ENCODE measurements around the gene PHACTR1.

The PHACTR1 gene

GRCh38 chr6:12849809-12850198 is 133.2 kb downstream of the PHACTR1 start:
- no peak for TF ChIP-seq CTCF (IDR thresholded peaks at IDR 0.05)
- no peaks in the 10 kb centered on the region for H3K36me3 ChIP-seq (ENCODE audit: control insufficient read depth, insufficient read depth, low read length)

GRCh38 chr6:12851123-12851695 is 134.6 kb downstream of the PHACTR1 start:
- Histone ChIP-seq H3K36me3 (ENCODE audit: control insufficient read depth, insufficient read depth, low read length) (no peaks in the 10 kb centered on the region), H3K9me3 (ENCODE audit: control insufficient read depth, low read length) (no peaks in the 10 kb centered on the region), H3K4me3 (ENCODE audit: low read depth, low read length) (no peak overlapping the region), H3K27ac (no peak overlapping the region), H3K79me2 (no peaks in the 10 kb centered on the region), H3K4me2 (ENCODE audit: low read length) (no peak overlapping the region), H3K9ac (no peak overlapping the region), H2AFZ (no peak overlapping the region), H3K4me1 (no peaks in the 10 kb centered on the region), H3K27me3 (ENCODE audit: control insufficient read depth, insufficient read depth, low read length) (no peaks in the 10 kb centered on the region)
- no peak for TF ChIP-seq CTCF (IDR thresholded peaks at IDR 0.05)

More at GRCh38 chr6:12849809-12850198, 133.2 kb downstream of the PHACTR1 start:
- Histone ChIP-seq H3K4me3 (ENCODE audit: low read depth, low read length) (no peak overlapping the region), H2AFZ (no peak overlapping the region), H3K27ac (no peak overlapping the region), H3K9me3 (ENCODE audit: control insufficient read depth, low read length) (no peaks in the 10 kb centered on the region), H3K79me2 (no peaks in the 10 kb centered on the region), H3K4me1 (no peaks in the 10 kb centered on the region), H3K9ac (no peak overlapping the region), H3K27me3 (ENCODE audit: control insufficient read depth, insufficient read depth, low read length) (no peaks in the 10 kb centered on the region), H3K4me2 (ENCODE audit: low read length) (no peak overlapping the region)

- no peaks in the 10 kb centered on the region for H3K27me3 ChIP-seq (ENCODE audit: control insufficient read depth, insufficient read depth, low read length)
- no peak overlapping the region for H3K4me2 ChIP-seq (ENCODE audit: low read length)
- no peak overlapping the region for H3K9ac ChIP-seq
- no peak overlapping the region for H3K4me3 ChIP-seq (ENCODE audit: low read depth, low read length)
- TF ChIP-seq CTCF (IDR thresholded peaks at IDR 0.05) = no peak
- no peaks in the 10 kb centered on the region for H3K36me3 ChIP-seq (ENCODE audit: control insufficient read depth, insufficient read depth, low read length)
- H3K4me1 ChIP-seq = no peaks in the 10 kb centered on the region
- H3K9me3 ChIP-seq (ENCODE audit: control insufficient read depth, low read length) = no peaks in the 10 kb centered on the region
- H2AFZ ChIP-seq = no peak overlapping the region
- no peaks in the 10 kb centered on the region for H3K79me2 ChIP-seq
- no peak overlapping the region for H3K27ac ChIP-seq
Measured at GRCh38 chr6:12861603-12862002, 145.0 kb downstream of the PHACTR1 start.

- Histone ChIP-seq H3K36me3 (ENCODE audit: control insufficient read depth, insufficient read depth, low read length) (no peaks in the 10 kb centered on the region), H3K4me1 (no peaks in the 10 kb centered on the region), H2AFZ (no peak overlapping the region), H3K79me2 (no peaks in the 10 kb centered on the region), H3K27me3 (ENCODE audit: control insufficient read depth, insufficient read depth, low read length) (no peaks in the 10 kb centered on the region), H3K27ac (no peak overlapping the region), H3K4me3 (ENCODE audit: low read depth, low read length) (no peak overlapping the region), H3K9me3 (ENCODE audit: control insufficient read depth, low read length) (no peaks in the 10 kb centered on the region), H3K4me2 (ENCODE audit: low read length) (no peak overlapping the region), H3K9ac (no peak overlapping the region)
- no peak for TF ChIP-seq CTCF (IDR thresholded peaks at IDR 0.05)
Measured at GRCh38 chr6:12865117-12865516, 148.6 kb downstream of the PHACTR1 start.

- H3K36me3 ChIP-seq (ENCODE audit: control insufficient read depth, insufficient read depth, low read length) = no peaks in the 10 kb centered on the region
- no peaks in the 10 kb centered on the region for H3K4me1 ChIP-seq
- no peak overlapping the region for H3K4me2 ChIP-seq (ENCODE audit: low read length)
- H3K27ac ChIP-seq = no peak overlapping the region
- no peak overlapping the region for H3K4me3 ChIP-seq (ENCODE audit: low read depth, low read length)
- H3K9me3 ChIP-seq (ENCODE audit: control insufficient read depth, low read length) = no peaks in the 10 kb centered on the region
- TF ChIP-seq CTCF (IDR thresholded peaks at IDR 0.05) = no peak
- no peak overlapping the region for H3K9ac ChIP-seq
- no peak overlapping the region for H2AFZ ChIP-seq
- H3K27me3 ChIP-seq (ENCODE audit: control insufficient read depth, insufficient read depth, low read length) = no peaks in the 10 kb centered on the region
- H3K79me2 ChIP-seq = no peaks in the 10 kb centered on the region
Measured at GRCh38 chr6:12865671-12866181, 149.2 kb downstream of the PHACTR1 start.
